ENCODE measurements around the gene COL5A1.
A peak's percentile ranks its signal among the peaks of the same experiment; 100 is the strongest.
"Not testable (repeated sequence)": the region's sequence is repeated elsewhere in the genome, so short reads cannot be mapped to it uniquely, and the experiment has no call there.

Gene COL5A1

GRCh38 chr9:134693641-134694367, 52.2 kb downstream of the COL5A1 start:
- DNase-seq: no peak

GRCh38 chr9:134694368-134694665, 52.7 kb downstream of the COL5A1 start:
- no peak for DNase-seq

DNA sequence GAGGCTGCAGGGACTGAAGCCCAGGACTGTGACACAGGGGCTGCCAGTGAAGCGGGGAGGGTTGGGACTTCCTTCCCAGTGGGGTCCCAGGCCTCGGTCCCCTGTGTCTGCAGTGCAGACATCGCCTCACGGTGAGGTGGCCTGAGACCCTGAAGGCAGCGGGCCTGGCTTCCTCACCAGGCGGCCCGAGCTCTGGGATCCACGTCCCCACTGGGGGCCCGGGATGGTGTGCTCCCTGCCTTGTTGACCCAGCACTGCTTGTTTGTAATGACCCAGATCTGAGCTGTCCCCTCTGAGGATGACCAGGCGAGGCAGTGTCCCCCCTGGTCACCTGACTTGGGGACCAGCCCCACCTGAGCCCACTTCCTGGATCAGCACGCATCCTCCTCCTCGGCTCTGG, 53.1 kb downstream of the COL5A1 start:
- DNase-seq: no peak

GRCh38 chr9:134695144-134695543, 53.5 kb downstream of the COL5A1 start:
- no peak for DNase-seq

- DNase-seq: no peak
These were observed 54.8 kb downstream of the COL5A1 start for GRCh38 chr9:134696433-134696832.

GRCh38 chr9:134698111-134698510, 56.5 kb downstream of the COL5A1 start:
- DNase-seq: no peak

DNA sequence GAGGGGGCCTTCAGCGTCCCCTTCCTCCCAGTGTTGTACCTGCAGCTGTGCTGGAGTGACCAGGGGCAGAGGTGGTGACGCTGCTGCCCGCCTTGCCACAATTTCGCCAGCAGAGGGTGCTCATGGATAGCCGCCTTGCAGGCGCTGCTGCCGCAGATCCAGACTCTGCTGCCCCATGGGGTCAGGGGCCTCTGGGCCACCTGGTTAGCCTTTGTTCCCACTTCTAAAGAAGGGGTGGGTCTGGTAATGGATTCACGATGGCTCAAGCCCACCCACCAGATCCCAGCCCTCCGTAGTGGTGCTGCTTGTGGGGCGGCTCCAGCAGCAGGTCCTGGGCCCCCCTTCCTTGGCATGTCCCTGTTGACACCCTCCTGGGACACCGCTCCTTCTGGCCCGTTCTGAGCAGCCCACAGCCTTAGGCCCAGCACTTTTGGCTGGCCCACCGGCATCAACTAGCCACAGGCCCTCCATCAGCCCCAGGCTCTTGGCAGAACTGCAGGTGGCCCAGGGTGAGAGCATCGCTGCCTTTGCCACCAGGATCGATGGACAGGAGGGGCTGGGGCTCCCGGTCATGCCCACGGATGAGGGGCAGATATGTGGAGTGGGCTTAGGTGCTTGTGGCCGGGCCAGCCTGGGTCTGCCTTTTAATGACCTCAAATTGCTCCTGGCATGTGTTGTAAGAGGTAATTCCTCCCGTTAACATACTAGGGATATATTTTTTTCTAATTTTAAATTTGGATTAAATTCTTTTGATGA, 57.2 kb downstream of the COL5A1 start:
- no peak for DNase-seq

GRCh38 chr9:134699343-134699740, 57.7 kb downstream of the COL5A1 start:
- no peak for DNase-seq

GRCh38 chr9:134700636-134701350, 59.2 kb downstream of the COL5A1 start:
- no peak for DNase-seq

- no peak for DNase-seq
These were observed 60.1 kb downstream of the COL5A1 start for GRCh38 chr9:134701581-134702259.

DNA sequence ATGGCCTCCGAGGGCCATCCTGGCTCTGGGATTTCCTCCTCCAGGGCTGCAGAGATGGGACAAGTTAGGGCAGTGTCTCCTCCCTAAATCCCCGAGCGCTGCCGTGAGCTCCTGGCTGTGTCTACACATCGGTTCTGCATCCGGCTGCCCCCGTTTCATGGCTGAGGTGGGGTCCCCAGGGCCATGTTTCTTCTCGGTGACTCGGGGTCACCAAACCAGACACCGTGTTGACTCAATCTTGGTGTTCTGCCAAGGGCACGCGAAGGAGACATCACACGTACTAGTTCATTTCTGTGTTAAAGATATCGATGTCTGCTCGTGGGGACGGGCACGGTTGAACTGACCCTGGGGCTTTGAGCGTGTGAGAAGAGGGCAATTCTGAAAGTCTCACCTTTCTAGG, 60.7 kb downstream of the COL5A1 start:
- DNase-seq: no peak

GRCh38 chr9:134703730-134704114, 62.1 kb downstream of the COL5A1 start:
- not testable (repeated sequence) for DNase-seq

- DNase-seq: no peak
These were observed 62.9 kb downstream of the COL5A1 start for GRCh38 chr9:134704498-134704897.

GRCh38 chr9:134705786-134706185, 64.2 kb downstream of the COL5A1 start:
- no peak for DNase-seq

DNA sequence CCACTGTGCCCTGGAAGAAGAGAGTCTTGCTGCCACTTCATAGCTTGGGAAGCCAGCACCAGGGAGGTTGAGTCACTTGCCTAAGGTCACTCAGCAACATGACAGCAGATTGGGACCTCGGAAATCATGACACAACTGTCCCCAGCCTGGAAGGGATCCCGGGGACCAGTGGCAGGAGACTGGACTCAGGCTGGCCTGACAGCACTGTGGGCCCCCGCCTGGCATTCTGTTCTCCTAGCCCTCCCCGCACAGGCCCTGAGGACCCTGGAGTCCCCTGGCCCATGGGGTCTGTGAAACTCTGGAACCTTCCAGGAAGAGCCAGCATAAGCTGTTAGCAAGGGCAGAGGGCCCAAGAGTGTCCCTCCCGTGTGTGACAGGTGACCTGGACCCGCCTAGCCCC, 64.9 kb downstream of the COL5A1 start:
- DNase-seq: no peak

DNA sequence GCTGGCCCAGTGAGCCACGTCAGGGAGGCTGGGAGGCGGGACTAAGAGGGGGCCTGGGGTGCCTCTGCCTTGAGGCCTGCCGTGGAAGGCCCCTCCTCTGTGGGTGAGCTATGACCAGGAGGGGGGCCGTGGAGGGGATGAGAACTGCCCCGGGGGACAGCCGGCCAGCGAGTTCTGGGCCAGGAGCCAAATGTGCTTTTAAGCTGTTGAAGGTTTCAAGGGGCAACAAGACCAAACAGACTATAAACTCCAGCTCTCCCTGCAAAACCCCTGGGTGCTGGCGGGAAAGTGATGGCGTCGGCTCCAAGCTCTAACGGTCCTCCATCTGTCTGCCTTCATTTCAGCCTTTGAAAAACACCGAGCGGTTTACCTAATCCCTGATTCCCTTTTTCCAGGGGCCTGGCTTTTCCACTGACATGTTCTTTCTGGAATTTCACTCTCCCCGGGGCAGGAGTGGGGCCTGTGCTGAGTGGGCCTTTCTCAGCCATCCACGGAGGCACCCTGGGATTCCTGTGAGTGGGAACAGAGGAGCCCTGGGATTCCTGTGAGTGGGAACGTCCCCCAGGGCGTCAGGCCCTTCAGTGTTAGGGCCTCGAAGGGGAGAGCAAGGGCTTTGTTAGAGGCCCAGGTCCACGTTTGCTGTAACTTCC, 65.6 kb downstream of the COL5A1 start:
- DNase-seq: peak; percentile 60

DNA sequence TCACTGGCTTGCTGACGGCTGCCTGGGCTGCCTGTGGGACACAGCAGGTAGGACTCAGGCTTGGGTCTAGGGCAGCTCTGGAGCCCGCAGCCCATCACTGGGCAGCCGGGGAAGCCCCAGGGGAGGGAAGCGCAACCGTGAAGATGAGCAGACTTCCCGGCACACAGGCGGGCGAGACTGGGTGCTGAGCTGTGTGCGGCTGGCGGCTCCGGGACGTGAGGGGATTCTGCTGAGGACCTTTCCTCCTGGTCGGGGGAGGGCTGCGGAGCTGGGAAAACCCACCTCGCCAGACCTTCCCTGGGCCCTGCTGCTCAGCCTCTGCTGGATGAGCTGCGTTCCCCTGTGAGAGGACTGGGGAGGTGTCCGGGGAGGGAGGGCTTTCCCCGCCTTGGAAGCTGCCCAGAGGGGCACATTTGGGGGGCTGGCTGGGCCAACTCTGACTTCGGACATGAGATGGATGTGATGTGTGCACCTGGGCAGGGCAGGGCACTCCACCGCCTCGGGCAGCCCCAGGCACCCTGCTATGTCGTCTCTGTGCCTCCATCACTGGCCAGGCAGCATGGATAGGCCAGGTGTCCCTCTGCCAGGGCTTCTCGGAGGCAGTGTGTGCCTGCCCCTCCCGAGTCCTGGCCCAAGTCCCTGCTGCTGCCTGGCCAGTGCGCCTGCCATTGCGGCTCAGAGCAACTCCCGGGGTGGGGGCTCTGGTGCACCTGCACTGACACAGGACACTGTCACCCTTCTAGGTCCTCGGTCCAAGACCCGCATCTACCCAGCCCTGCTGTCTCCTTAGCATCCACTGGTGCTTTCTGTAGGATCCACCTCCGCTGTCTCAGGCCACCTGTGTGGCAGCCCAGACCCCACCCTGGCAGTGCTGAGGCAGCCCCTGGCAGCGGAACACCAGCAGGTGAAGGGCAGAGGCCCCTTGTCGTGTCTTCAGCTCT, 66.4 kb downstream of the COL5A1 start:
- no peak for DNase-seq

DNA sequence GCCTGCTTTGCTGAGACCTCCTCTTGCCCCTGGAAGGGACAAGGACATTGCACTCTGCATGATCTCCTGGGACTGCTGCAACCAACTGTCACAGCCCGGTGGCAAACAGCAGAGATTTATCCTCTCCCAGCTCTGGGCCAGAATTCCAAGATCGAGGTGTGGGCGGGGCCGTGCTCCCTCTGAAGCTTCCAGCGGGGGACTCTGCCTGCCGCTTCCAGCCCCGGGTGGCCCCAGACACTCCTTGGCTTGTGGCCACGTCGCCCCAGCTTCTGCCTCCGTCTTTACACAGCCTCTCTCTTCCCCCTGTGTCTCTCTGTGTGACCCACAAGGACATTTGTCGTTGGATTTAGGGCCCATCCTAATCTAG, 67.1 kb downstream of the COL5A1 start:
- no peak for DNase-seq

- no peak for DNase-seq
These were observed 68.1 kb downstream of the COL5A1 start for GRCh38 chr9:134709512-134710270.

- no peak for DNase-seq
These were observed 68.6 kb downstream of the COL5A1 start for GRCh38 chr9:134710271-134710540.

DNA sequence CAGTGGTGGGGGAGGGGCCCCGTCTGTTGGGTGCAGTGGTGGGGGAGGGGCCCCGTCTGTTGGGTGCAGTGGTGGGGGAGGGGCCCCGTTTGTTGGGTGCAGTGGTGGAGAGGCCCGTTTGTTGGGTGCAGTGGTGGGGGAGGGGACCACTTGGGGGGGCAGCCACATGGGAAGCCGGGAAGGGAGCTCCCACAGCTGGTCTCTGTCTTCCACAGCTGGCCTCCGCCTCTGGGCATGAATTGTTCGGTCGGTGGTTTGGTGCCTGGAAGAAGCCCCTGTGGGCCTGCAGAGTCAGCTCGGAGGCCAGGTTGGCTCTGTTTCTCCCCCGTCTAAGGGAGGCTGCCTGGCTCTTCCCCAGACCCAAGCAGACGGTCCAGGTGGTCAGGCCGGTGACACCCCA, 69.3 kb downstream of the COL5A1 start:
- DNase-seq: no peak
